OCI-LY7 (cell line): ENCODE results near the gene ZYG11A.

Experiments
- CTCF ChIP-seq: fragments of 200-600 bp; sonication (generic); conservative IDR thresholded peaks from 2 replicates; pipeline ENCODE4 v1.5.1; 2014; ENCODE audit warnings: mild to moderate bottlenecking, antibody characterized with exemption, low read length, moderate library complexity, mixed read lengths
- EZH2phosphoT487 ChIP-seq: fragments of 200-600 bp; sonication (generic); IDR thresholded peaks from 2 replicates; pipeline ENCODE4 v1.6.1; 2018; ENCODE audit warnings: low read depth, borderline replicate concordance, mild to moderate bottlenecking, mixed run types, antibody characterized with exemption, low read length, moderate library complexity, mixed read lengths

GRCh38 chr1:52867087-52867863, 24.7 kb downstream of the ZYG11A start:
- TF ChIP-seq CTCF (no peak), EZH2phosphoT487 (no peak)
